ENCODE results near the gene TRABD. TPM values are rescaled to one million over a fixed set of nuclear protein-coding genes. Genes with fewer than 3 reads are reported as not detected.

The TRABD gene
- total RNA-seq, 1 experiment from 2014 or later = 33.5 TPM

DNA sequence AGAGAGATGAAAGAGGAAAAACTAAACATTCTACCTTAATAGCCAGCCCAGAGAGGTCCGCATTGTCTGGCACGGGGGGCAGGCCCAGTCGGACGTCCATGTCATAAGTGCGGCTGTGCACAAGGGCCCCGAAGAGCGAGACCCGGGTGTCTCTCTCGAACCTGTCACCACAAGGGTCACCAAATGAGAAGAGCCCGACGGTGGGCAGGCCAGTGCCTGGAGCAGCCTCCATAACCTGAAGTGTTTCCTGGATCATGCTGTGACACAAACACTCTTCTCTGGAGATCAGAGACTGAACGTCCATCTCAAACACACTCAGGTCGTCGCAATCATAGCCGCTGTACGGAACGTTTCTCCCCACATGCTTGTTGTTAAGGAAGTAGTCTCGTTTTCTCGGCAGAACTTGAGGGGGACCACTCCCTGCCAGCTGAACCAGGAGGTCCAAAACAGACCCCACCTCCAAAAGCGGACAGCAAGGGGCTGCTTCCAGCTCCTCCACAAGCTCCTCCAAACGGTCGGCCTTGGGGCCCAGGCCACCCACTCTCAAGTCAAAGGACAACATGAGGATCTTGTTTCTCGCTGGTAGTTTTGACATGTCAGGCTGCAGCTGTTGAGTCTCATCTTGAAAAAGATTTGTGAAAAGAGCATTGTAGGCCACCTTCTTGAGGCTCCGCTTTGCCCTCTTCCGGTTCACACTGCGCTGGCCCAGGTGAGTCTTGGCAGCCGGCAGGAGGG is 58.1 kb downstream of the TRABD start:
- Mint-ChIP-seq H3K4me1 (ENCODE audit: low read depth, unreplicated experiment) (peaks cover 8% of the 10 kb centered on the region), H3K9me3 (ENCODE audit: unreplicated experiment) (no peaks in the 10 kb centered on the region), H3K36me3 (ENCODE audit: insufficient read depth, unreplicated experiment) (peaks cover 43% of the 10 kb centered on the region), H3K4me3 (ENCODE audit: unreplicated experiment) (peak overlapping the region; percentile 76), H3K27me3 (ENCODE audit: insufficient read depth, unreplicated experiment) (no peaks in the 10 kb centered on the region), H3K27ac (ENCODE audit: unreplicated experiment) (peak overlapping the region; percentile 87)
- Histone ChIP-seq H3K27me3 (replicated peaks; ENCODE audit: control insufficient read depth, insufficient read depth, low read length) (no peaks in the 10 kb centered on the region), H3K4me1 (peaks cover 8% of the 10 kb centered on the region), H3K4me3 (ENCODE audit: low read depth, low read length) (peak overlapping the region; percentile 58), H3K36me3 (ENCODE audit: control insufficient read depth, insufficient read depth, low read length) (peaks cover 7% of the 10 kb centered on the region; the same call in 1 of the 2 replicates), H3K9me3 (no peaks in the 10 kb centered on the region)
- ChIA-PET POLR2A (interaction anchor here (0.6 to 0.7 kb wide), 2 partner anchors 56 to 83 kb away, joined by 3 to 4 read pairs; no protein-coding TSS in a partner anchor), CTCF (interaction anchor here (0.6 to 2.5 kb wide), 2 partner anchors 98 to 128 kb away, joined by 3 to 8 read pairs; no protein-coding TSS in a partner anchor)
- no peak for DNase-seq
- no TSS peak for BruUV-seq (replicated peaks)
- TF ChIP-seq CTCF (IDR thresholded peaks at IDR 0.05; ENCODE audit: insufficient read depth in 1 of 2, low read depth in 1 of 2, low read length in 1 of 2, severe bottlenecking in 1 of 2, unreplicated experiment in 1 of 2) = no peak
- intact Hi-C loops (cut with micrococcal nuclease; ENCODE audit: unreplicated experiment) = no loop called here

- intact Hi-C loops (cut with micrococcal nuclease; ENCODE audit: unreplicated experiment) = no loop called here
- DNase-seq = peak; percentile 89 to 93
- ChIA-PET POLR2A (interaction anchor here (0.6 to 0.7 kb wide), 2 partner anchors 55 to 82 kb away, joined by 3 to 4 read pairs; no protein-coding TSS in a partner anchor), CTCF (interaction anchor here (2.5 kb wide), 1 partner anchor 98 kb away, joined by 8 read pairs; no protein-coding TSS in a partner anchor)
- H3K27ac Mint-ChIP-seq (ENCODE audit: unreplicated experiment) = peak within 1 kb of the TSS; percentile 87
- peaks cover 9% of the 10 kb centered on the region; the same call in 1 of the 2 replicates for H3K36me3 ChIP-seq (ENCODE audit: control insufficient read depth, insufficient read depth, low read length)
- no peak for TF ChIP-seq CTCF (IDR thresholded peaks at IDR 0.05; ENCODE audit: insufficient read depth in 1 of 2, low read depth in 1 of 2, low read length in 1 of 2, severe bottlenecking in 1 of 2, unreplicated experiment in 1 of 2)
- peaks cover 47% of the 10 kb centered on the region for H3K36me3 Mint-ChIP-seq (ENCODE audit: insufficient read depth, unreplicated experiment)
- peaks cover 8% of the 10 kb centered on the region for H3K4me1 Mint-ChIP-seq (ENCODE audit: low read depth, unreplicated experiment)
- BruUV-seq (replicated peaks) = TSS peak; percentile 42
- H3K4me1 ChIP-seq = peaks cover 10% of the 10 kb centered on the region
- H3K9me3 ChIP-seq = no peaks in the 10 kb centered on the region
- no peaks in the 10 kb centered on the region for H3K27me3 Mint-ChIP-seq (ENCODE audit: insufficient read depth, unreplicated experiment)
- no peaks in the 10 kb centered on the region for H3K27me3 ChIP-seq (replicated peaks; ENCODE audit: control insufficient read depth, insufficient read depth, low read length)
- H3K4me3 ChIP-seq (ENCODE audit: low read depth, low read length) = peak within 1 kb of the TSS; percentile 58
- no peaks in the 10 kb centered on the region for H3K9me3 Mint-ChIP-seq (ENCODE audit: unreplicated experiment)
- H3K4me3 Mint-ChIP-seq (ENCODE audit: unreplicated experiment) = peak within 1 kb of the TSS; percentile 76
Measured at GRCh38 chr22:50244420-50245213, 58.9 kb downstream of the TRABD start, which contains the start of gene TUBGCP6. TSS of gene TUBGCP6 (minus strand) at chr22:50245023. CDS start at chr22:50244459, 564 bp downstream.
